ENCODE data around the gene RPL10. TPM values are rescaled to one million over a fixed set of nuclear protein-coding genes. Genes with fewer than 3 reads are reported as not detected.

The RPL10 gene
- 2,969 to 3,108 TPM (median 3,066 TPM) in 3 replicates for total RNA-seq

DNA sequence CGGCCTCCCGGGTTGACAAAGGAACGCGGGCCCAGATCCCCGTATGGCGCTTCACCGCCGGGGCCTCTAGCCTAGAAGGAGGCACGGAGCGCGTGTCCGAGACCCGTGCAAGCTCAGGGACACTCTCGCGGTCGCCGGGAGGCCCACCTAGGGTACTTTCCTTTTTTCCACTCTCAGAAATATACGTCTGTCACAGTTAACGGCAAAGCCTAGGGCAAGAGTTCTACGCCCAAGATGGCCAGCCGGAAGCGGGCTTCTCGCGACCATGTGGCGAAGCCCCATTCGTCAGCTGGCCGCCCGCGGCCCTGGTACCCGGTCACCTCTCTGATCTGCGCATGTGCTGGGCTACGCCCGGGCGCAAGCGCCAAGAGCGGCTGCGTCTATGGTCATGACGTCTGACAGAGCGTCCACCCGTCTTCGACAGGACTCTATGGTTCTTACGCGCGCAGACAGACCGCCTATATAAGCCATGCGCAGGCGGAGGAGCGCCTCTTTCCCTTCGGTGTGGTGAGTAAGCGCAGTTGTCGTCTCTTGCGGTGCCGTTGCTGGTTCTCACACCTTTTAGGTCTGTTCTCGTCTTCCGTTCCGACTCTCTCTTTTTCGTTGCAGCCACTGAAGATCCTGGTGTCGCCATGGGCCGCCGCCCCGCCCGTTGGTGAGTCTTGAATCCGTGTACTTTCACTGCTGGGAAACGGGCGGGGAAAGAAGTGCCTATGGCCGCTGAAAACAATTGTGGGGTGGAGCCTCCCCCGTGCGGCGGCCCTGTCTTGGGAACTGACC is at the start of gene RPL10:
RPL10 (plus strand) TSS at position 490 of the 780 bp plus-strand sequence; CDS start at position 633, 143 bp downstream.
- peaks cover 13% of the 10 kb centered on the region for H3K36me3 Mint-ChIP-seq
- H3K4me3 Mint-ChIP-seq = peak within 1 kb of the TSS; percentile 96
- peak; percentile 78 to 89 for DNase-seq (ENCODE audit: low spot score in 2 of 2, unreplicated experiment in 2 of 2)
- no peaks in the 10 kb centered on the region for H3K27me3 Mint-ChIP-seq (ENCODE audit: low read depth)
- peaks cover 11% of the 10 kb centered on the region for H3K4me1 Mint-ChIP-seq
- TF ChIP-seq CTCF (IDR thresholded peaks at IDR 0.05; ENCODE audit: unreplicated experiment) = no peak
- peak within 1 kb of the TSS; percentile 99 for H3K27ac Mint-ChIP-seq
- H3K9me3 Mint-ChIP-seq = no peaks in the 10 kb centered on the region

DNA sequence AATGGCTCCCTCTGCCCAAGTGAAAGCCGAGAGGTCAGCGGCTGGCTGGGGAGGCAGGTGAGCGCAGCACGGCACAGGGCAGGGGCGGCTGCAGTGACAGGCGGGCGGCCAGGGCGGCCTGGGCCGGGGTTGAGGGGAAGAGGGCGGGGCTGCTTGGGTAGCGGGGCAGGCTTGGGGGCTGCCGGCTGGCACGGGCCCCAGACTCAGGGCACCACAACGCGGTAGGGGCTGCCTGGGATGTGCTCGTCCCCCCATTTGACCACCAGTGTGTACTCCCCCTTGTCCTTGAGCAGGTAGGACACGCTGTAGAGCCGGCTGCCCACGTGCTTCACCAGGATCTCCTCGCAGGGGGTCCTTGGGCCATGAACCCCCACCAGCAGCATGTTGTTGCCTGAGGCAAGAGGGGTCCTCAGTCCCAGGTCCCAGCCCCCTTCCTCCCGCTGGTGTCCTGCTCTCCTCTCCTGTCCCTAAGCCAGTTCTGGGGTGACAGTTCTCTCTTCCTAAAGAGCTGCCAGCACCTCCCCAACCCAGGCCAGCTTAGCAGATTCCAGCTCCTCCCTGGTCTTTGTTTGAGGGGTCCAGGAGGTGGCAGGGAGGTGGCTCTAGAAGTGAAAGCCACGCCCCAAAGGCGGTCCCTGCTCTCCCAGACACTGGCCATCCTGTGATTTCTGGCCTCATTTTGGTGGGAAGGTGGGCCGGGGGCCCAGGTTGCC is 49.4 kb upstream of the RPL10 start:
- Mint-ChIP-seq H3K36me3 (peaks cover 4% of the 10 kb centered on the region), H3K4me1 (no peaks in the 10 kb centered on the region), H3K27ac (peak overlapping the region; percentile 47), H3K27me3 (ENCODE audit: low read depth) (no peaks in the 10 kb centered on the region), H3K9me3 (no peaks in the 10 kb centered on the region), H3K4me3 (no peak overlapping the region)
- DNase-seq (ENCODE audit: low spot score in 2 of 2, unreplicated experiment in 2 of 2) = peak in 1 of 2 experiments; percentile 19
- TF ChIP-seq CTCF (IDR thresholded peaks at IDR 0.05; ENCODE audit: unreplicated experiment) = no peak

DNA sequence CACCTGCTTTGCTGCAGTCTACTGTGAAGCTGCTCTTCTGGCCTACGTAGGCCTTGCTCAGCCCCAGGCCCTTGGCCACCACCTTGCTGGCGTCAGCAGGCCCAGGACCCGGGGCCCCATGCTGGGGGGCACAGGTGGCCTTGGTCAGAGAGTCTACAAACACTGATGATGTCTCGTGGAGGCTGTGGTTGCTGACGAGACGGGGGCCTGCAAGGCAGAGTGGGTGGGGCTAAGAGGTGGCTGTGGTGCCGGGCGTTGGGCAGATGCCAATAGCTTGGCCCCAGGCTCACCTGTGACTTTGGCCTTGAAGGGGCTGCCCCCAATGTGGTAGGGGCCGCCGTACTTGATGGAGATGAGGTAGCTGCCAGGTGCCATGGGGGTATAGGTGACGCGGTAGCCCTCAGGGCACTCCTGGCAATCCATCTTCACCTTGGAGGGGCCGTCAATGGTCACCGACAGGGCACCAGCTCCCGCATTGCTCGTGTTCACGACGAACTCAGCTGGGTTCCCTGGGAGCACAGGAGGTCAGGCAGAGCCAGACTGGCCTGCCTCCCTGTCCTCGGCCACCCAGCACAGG is 48.7 kb upstream of the RPL10 start:
- peak in 1 of 2 experiments; percentile 16 for DNase-seq (ENCODE audit: low spot score in 2 of 2, unreplicated experiment in 2 of 2)
- no peaks in the 10 kb centered on the region for H3K9me3 Mint-ChIP-seq
- H3K27ac Mint-ChIP-seq = peak overlapping the region; percentile 47
- no peak overlapping the region for H3K4me3 Mint-ChIP-seq
- no peaks in the 10 kb centered on the region for H3K27me3 Mint-ChIP-seq (ENCODE audit: low read depth)
- peaks cover 4% of the 10 kb centered on the region for H3K36me3 Mint-ChIP-seq
- TF ChIP-seq CTCF (IDR thresholded peaks at IDR 0.05; ENCODE audit: unreplicated experiment) = no peak
- H3K4me1 Mint-ChIP-seq = no peaks in the 10 kb centered on the region

- H3K27me3 Mint-ChIP-seq (ENCODE audit: low read depth) = no peaks in the 10 kb centered on the region
- H3K9me3 Mint-ChIP-seq = no peaks in the 10 kb centered on the region
- DNase-seq (ENCODE audit: low spot score in 2 of 2, unreplicated experiment in 2 of 2) = no peak
- no peak overlapping the region for H3K27ac Mint-ChIP-seq
- no peak overlapping the region for H3K4me3 Mint-ChIP-seq
- H3K36me3 Mint-ChIP-seq = peaks cover 4% of the 10 kb centered on the region
- no peaks in the 10 kb centered on the region for H3K4me1 Mint-ChIP-seq
- TF ChIP-seq CTCF (IDR thresholded peaks at IDR 0.05; ENCODE audit: unreplicated experiment) = no peak
Observed at GRCh38 chrX:154349979-154350378, 48.2 kb upstream of the RPL10 start.

DNA sequence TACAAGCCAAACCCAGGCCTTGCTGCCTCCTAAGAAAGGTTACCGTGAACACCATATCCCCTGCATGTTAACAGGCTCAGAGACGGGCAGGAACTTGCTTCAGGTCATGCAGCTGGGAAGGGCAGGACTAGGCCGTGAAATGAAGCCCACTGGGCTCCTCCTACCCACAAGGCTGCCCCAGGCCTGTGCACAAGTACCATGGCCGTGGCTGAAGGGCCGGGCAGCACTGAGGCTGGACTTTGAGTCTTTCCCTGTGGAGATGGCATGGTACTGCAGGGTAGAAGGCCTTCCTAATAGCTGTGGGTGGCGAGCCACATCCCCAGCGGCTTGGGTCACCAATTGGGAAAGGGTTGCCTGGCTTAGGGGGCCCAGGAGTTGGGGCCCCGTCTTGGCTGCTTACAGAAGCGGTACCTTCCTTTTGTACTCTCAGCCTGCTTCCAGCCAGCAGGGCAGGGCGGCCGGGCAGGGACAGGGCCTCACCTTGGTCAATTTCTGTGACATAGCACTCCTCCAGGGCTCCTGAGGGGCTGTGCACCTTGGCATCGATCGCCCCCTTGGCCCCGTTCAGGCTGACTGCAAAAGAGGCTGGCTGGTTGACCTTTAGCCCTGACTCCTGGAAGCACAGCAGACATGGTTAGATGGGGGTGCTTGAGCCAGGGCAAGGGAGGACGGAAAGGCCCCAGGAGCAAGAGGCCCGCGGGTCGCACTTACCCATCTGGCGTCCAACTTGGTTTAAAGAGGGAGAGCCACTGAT is 47.6 kb upstream of the RPL10 start:
- no peak overlapping the region for H3K4me3 Mint-ChIP-seq
- H3K36me3 Mint-ChIP-seq = peaks cover 4% of the 10 kb centered on the region
- no peaks in the 10 kb centered on the region for H3K4me1 Mint-ChIP-seq
- DNase-seq (ENCODE audit: low spot score in 2 of 2, unreplicated experiment in 2 of 2) = no peak
- H3K27ac Mint-ChIP-seq = no peak overlapping the region
- TF ChIP-seq CTCF (IDR thresholded peaks at IDR 0.05; ENCODE audit: unreplicated experiment) = no peak
- H3K9me3 Mint-ChIP-seq = no peaks in the 10 kb centered on the region
- H3K27me3 Mint-ChIP-seq (ENCODE audit: low read depth) = no peaks in the 10 kb centered on the region

All from mesothelial cell of epicardium (in vitro differentiated cells).